HG02588 (cell line): ENCODE results near the gene C20orf96.
"Not testable (repeated sequence)": the region's sequence is repeated elsewhere in the genome, so short reads cannot be mapped to it uniquely, and the experiment has no call there.

Experiments used
- ATAC-seq: cut with Tn5 transposase; IDR thresholded peaks from one replicate; pipeline ENCODE4 v1.9.1; 2021; ENCODE audit warnings: mild to moderate bottlenecking, moderate library complexity; ENCODE audit not compliant: unreplicated experiment

The C20orf96 gene

DNA sequence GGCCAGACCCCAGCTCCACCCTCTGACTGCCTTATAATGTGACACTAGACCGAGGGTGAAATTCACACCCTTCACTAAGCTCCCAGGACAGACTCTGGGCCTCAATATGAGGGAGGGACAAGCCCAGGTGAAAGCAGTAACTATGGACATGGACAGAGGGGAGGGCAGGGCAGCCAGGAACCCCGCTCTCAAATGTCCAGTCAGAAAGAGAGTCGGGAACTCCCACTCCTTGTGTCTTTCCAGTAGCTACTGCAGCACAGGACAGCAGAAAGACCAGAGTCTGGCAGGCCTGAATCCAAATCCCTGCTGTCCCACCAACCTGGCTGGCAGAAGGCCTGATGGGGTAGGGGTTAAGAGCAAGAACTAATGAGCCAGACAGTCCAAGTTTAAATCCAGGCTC, 6.4 kb downstream of the C20orf96 start:
- ATAC-seq = no peak

DNA sequence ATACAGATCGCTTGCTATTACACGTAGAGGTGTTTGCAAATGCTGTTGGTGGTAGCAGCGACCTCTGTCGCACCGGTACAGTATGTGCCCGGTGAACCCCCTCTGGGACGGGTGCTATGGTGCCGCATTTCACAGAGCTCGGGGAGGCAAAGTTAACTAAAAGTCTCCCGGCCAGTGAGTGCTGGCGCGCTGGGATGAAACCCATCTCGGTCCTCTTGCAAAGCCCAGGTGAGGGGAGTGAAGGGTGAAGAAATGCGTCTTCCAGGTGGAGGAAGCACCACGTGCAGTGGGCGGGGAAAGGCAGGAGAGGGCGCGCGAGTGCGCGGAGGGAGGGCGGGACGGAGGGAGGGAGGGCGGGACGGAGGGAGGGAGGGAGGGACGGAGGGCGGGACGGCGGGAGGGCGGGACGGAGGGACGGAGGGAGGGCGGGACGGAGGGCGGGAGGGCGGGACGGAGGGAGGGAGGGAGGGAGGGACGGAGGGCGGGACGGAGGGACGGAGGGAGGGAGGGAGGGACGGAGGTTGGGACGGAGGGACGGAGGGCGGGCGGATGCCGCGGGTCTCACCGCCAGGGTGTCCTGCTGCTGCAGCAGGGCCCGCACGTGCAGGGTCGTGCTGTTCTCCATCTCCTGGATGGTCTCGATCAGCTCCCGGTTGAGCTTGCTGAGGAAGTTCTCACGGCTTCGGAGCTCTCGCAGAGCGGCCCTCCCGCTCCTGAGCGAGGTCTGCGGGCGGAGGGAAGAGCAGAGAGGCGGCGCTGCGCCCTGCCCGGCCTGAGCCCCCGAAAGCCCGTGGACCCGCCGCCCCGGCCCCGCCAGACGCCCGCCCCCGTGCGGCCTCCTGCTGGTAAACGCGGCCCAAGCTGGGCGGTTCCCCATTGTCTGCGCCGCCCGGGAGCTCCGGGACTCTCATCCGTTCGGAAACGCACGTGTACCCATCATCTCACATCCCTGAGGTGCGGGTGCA, 11.7 kb downstream of the C20orf96 start:
- ATAC-seq = no peak

DNA sequence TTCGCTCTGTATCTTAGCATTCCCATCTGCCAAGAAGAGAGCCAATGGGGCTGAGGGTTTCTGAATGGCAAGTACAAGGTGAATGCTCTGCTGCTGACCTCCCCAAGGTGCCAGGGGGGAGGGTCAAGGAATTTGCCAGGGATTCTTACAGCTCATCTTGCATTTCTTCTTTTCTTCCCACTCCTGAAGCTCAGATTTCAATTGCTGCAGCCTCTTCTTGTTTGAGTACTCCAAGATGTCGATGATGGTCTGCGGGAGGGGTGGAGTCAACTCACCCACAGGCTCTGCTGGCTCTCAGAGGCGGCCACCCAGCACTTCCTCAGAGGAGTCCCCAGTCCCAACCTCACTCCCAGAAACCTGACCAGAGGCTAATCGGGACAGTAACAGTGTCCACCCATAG, 12.4 kb downstream of the C20orf96 start:
- no peak for ATAC-seq

DNA sequence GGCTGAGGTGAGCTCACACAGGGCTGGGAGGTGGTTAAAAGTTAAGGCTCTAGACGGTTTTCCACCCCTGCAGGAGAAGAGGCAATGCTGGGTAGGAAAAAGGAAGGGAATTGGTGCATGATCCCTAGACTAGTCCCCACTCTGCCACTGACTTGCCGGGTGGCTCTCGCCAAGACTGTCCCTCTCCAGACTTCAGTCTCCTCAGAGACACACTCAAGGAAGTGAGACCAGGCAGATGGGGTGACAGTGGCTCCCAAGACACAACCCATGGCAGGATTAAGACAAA, 13.1 kb downstream of the C20orf96 start:
- ATAC-seq = no peak

DNA sequence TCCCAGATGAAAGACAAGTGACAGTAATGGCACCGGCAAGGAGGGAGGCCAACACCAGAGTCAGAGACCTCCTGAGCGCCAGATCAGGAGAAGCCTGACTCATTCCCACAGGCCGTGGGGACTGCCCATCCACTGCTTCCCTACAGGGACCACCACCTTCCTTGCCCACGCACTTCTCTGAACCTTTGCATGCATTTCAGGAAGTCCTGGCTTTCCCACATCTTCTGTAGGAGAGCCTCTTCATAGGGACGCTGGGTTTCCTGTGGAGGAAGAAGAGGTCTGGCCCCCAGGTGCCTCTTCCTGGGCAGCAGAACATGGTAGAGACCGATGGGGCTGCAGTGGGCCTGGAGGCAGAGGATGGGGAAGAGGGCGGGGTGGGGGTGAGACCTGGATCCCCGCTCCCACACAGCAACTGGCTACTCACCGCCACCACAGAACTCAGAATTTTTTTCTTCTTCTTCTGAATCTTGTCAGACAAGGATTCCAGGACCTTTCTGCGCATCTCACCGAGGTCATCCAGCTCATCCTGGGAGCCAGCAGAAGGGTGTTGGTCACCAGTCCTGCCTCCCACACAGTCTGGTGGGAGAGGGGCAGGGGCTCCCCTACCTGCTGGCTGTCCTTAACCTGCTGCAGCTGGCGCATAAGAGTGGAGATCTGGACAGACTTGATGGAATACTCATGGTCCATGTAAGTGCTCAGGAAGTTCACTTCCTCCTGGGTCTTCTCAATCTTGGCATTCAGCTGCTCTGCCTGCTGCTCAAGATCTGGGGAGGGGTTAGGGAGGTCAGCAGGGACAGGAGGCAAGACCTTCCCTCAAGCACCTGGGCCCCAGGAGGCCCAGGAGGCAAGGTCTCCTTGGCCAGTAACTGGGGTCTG, 13.7 kb downstream of the C20orf96 start:
- no peak for ATAC-seq

DNA sequence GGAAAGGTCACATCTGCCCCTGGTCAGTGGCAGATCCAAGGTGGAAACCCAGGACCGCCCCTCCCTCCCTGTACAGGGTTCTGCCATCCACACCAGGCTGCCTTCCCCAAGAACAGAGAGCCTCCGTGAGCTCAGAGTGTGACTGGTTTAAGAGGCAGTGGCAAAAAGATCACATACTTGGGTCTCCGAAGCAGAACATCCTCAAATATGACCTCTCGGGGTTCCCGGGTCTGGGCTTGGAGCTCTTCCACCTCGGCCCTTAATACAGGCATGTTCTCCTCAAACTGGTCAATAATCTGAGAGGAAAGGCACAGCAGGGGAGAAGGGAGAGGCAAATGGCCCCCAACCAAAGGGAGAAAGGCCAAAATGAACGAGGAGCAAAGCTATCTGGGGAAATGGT, 14.8 kb downstream of the C20orf96 start:
- ATAC-seq = no peak

DNA sequence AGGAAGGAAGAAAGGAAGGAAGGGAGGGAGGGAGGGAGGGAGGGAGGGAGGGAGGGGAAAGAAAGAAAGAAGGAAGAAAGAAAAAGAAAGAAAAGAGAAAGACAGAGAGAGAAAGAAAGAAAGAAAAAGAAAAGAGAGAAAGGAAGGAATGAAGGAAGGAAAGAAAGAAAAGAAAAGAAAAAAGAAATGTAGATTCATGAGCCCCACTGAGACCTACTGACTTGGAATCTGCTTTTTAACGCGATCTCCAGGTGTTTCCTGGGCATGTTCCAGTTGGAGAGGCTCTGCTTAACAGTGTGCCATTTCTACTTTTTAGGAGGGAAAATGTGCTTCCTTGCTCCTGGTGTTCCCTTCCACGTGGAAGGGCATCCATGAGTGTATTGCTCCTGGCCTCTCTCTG, 16.7 kb downstream of the C20orf96 start:
- ATAC-seq = no peak

DNA sequence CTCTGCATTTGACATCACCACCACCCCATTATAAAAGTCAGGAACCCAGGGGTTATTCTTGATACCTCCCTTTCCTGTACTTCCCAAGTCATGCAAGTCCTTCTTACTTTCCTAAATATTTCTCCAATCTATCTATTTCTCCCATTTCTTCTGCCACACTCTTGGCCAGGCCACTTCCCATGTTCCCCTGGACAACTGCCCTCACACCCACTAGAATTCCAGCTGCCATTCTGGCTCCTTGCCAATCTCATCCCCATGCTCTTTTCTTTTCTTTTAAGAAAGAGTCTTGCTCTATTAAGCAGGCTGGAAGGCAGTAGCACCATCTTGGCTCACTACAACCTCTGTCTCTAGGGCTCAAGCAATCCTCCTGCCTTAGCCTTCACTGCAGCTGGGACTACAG, 17.8 kb downstream of the C20orf96 start:
- no peak for ATAC-seq

DNA sequence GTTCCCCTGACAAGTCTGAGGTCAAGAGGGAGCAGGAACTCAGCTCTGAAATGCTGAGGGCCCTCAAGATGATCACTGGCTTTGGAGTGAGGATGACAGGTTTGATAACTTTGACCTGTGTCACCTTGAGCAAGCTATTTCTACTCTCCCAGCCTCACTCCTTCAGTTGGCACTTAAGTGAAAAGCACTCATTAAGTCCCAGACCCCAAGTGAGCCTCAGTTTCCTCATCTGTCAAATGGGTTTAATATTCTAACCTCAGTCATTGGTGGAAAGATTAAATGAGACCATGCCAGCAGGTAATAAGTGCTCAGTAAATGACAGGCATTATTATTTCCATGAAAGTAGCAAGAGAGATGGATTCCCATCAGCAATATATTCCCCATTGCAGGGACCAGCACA, 19.0 kb downstream of the C20orf96 start:
- ATAC-seq = no peak

DNA sequence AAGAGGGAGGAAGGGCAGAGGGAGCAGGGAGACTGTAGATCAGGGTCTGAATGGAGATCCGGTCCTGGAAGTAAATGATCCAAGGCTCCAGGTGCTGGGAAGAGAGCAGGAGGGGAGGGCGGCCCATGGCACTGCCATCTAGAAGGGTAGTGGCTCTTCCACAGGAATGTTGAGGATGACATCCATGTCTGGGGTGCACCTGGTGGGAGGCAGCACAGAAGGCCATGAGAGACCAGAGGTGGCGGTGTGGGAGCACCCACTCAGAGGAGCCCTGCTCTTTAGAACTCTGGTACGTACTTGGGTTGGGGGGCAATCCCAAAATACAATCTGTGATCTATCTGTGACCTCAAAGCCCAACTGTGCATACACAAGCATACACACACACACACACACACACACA, 19.5 kb downstream of the C20orf96 start:
- ATAC-seq = no peak

DNA sequence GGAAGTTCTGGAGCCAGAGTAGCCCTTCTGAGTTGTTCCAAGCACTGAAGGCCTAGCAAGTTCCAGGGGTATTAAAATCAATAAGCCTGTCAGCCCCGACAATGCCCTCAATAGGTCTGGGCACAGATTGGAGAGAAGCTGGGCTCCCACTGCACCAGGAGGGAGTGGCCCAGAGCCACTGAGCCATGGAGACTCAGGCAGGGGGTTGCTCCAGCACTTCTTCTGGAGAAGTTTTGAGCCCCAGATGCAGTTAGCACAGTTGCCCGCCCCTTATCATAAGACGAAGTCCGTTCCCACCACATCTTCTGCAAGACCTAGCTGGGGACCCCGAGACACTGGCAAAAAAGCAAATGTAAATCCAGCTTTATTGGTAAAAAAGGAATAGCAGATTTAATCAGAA, 20.0 kb downstream of the C20orf96 start:
- ATAC-seq = no peak

DNA sequence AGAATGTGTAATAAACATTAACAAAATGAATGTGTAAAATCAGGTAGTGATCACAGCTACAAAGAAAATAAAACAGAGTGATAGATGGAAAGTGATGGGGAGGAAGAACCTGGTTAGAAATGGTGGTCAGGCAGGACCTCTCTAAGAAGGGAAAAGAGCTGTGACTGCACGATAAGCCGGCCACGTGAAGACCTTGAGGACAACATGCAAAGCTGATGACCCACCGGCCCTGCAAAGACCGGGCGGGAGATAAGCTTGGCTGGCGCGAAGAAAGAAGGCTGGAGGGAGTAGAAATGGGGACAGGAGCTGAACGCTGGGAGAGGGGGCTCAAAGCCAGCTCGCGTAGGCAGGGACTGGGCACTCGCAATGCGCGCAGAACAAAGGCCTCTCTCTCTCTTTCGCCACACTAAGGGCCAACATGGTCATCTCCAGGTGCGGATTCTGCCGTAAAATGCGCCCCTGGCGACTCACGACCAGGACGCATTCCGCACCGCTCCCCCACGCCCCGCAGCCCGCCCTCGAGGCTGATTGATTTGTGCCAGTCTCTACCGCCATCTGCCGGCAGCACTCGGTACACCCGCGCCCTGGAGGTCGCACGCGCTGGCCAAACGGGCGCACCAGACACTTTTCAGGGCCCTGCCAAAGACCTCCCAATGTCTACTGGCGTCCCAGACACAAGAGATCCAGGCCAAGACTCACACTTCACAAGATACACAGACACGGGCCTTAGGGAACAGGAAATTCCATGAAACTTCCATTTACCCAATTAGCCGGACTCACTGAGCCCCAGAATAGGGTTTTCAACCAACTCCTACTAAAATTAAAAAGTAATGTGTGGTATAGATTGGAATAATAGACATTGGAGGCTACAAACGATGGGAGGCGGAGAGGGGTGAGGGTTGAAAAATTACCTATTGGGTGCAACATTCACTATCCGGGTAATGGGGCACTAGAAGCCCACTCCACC, 23.7 kb downstream of the C20orf96 start:
- ATAC-seq = peak; percentile 87

DNA sequence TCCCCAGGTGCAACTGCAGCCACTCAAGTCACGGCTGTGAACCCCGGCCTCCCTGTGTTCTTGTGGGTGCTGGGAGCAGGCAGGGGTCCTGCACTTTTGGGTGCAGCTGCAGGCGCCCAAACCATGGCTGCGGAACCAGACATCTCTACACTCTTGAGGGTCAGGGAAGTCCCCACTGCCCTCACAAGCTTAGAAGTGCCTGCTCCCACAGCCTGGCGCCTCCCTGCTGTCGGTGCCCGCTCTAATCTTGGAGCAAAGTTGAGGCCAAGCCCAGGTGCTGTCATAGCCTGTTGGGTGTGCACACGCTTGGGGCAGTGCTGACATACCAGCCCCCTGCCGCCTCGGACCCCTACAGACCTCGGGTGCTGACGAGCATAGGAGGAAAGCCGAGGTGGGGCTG, 26.8 kb downstream of the C20orf96 start:
- no peak for ATAC-seq

DNA sequence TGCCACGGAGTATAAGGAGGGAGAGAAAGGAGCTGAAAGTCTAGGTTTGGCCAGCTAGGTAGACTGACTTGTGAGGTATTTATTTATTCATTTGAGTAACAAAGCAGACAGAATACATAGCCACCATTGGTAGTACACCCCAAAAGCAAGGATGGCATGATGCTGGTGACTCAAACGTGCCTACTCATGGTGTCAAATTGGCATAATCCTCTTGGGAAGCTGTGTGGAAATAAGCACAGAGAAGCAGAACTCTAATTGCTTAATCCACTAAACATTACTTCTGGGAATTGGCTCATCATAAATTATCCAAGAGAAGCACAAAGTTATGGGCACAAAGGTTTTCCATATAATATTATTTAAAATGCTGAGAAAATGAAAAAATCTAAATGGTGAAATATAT, 30.6 kb downstream of the C20orf96 start:
- no peak for ATAC-seq

DNA sequence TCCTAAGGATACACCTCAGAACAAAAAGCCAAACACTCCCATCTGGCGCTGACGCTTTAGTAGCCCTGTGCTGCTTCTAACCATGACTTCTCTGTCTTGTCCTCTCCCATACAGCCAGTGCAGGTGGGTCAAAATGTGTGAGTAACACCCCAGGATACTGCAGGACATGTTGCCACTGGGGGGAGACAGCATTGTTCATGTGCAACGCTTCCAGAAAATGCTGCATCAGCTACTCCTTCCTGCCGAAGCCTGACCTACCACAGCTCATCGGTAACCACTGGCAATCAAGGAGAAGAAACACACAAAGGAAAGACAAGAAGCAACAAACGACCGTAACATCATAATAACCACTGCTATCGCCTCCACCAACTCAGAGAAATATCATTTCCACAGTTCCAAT, 31.6 kb downstream of the C20orf96 start:
- ATAC-seq = no peak

DNA sequence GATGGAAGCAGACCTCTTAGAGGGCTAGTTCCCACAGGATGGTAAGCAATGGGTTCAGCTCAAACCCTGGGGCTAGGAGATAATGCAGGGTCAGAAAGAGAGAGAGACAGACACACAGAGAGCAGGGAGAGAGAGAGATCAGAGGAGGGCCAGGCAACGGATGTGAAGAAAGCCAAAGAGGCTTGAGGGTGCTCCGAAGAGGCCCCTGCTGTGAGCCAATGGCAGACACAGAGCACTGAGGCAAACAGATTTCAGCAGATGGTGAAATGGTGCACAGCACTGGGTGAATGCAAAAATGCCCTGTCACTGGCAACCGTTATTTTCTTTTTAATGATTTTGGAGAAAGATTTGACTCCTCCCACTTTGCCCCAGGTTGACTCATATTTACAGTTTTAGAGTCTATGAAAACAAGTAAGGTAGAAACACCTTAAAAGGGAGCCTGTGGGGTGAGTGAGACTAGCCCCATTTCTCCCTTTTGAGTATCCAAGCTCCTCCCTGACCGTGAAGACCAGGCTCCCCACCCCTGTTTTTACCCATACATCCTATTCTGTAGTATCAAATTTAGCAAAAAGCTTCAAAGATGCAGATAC, 32.2 kb downstream of the C20orf96 start:
- no peak for ATAC-seq

DNA sequence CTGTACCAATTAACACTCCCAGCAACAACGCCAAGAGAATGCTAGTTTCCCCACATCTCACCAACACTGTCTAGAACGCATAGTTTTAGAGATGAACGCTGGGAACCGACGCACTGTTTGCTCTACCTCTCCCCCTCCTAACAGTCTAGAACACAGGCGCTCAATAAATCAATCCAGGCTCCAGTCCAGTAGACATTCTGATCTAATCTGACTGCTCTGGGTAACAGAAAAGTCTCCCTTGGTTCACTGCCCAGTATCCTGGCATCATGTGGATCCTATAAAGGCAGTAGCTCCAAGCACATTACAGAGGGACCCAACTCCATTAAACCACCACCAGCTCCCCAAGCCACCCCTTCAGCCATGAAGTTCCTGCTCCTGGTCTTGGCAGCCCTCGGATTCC, 33.1 kb downstream of the C20orf96 start, which contains the start of gene DEFB132:
TSS of gene DEFB132 (plus strand) at position 306 of the 400 bp plus-strand sequence. CDS start at position 361, 55 bp downstream.
- ATAC-seq = no peak

DNA sequence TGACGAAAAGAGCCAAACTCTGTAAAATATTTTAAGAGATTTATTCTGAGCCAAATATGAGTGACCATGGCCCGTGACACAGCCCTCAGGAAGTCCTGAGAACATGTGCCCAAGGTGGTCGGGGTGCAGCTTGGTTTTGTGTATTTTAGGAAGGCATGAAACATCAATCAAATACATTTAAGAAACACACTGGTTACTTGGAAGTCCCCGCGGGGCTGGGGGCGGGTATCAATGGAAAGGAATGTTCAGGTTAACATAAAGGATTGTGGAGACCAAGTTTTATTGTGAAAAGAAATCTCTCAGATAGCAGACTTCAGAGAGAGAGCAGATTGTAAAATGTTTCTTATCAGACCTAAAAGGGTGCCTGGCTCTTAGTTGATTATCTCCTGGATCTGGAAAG, 37.1 kb downstream of the C20orf96 start:
- not testable (repeated sequence) for ATAC-seq

DNA sequence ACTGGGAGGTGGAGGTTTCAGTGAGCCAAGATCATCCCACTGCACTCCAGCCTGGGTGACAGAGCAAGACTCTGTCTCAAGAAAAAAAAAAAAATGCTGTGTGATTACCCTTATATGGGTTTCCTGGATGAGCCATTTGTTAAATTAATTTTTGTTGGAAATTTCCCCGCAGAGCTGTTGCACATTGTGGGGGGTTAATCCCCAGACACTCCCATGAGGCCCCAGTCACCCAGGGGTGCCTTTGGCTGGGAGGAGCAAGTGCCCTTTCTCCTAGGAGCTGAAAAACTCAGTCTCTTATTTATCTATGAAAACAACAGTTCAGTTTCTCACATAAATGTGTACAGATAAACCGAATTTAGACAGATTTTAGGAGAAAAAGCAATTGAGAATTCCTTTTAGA, 37.7 kb downstream of the C20orf96 start:
- ATAC-seq = no peak

DNA sequence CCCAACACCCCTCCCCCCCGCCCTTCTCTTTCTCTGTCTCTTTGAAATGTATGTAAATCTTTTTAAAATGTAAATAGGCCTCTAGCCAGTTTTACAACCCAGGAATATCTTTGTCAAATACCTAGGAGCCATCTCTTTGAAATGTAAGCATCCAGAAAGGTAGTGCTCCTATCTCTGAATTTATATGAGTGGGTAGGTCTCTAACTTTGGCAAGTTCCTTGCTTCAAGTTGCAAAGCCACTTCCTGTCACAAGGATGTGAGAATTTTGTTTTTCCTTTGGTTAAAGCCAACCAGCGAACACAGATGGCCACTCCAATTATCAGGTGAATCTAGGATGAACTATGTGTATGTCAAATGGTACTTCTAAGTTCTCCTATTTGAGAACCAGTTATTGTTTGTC, 39.2 kb downstream of the C20orf96 start:
- ATAC-seq = no peak
